ENCODE results near the gene SRRM3.

Gene SRRM3

GRCh38 chr7:76314740-76315139 lies 113.0 kb downstream of the SRRM3 start (continued):
- TF ChIP-seq ZNF639 (tag by site-specific recombination; IDR thresholded peaks at IDR 0.05), result 0 out of 2 replicates have a peak, but pooled peaks have one; percentile 5

GRCh38 chr7:76315364-76315763 lies 113.7 kb downstream of the SRRM3 start:
- Histone ChIP-seq H3K36me3 (ENCODE audit: control insufficient read depth in 2 of 2, insufficient read depth in 1 of 2, low read length in 2 of 2) (no peaks in the 10 kb centered on the region; a peak in 1 of 3 replicates), H3K9me3 (ENCODE audit: control insufficient read depth, insufficient read depth, low read depth, low read length) (no peaks in the 10 kb centered on the region), H3K4me1 (ENCODE audit: control insufficient read depth, insufficient read depth, low read length) (peaks cover 5% of the 10 kb centered on the region; the same call in 1 of the 2 replicates), H3K27ac (ENCODE audit: extremely low read depth, low read depth, low read length) (no peak overlapping the region), H3K4me3 (ENCODE audit: low read depth, low read length) (no peak overlapping the region)
- CTCF ChIA-PET, result interaction anchor here (0.6 to 7.2 kb wide), 9 partner anchors 22 to 445 kb away, joined by 3 to 133 read pairs (median 3); partner anchors contain the start of gene TMEM120A
- peak; percentile 6; the same call in 1 of the 2 replicates for TF ChIP-seq SP2 (tag by site-specific recombination; IDR thresholded peaks at IDR 0.05)
- TF ChIP-seq ZNF544 (tag by site-specific recombination; IDR thresholded peaks at IDR 0.05), result no peak
- POLR2A ChIA-PET, result no interaction called here

- Histone ChIP-seq H3K27ac (ENCODE audit: extremely low read depth, low read depth, low read length) (peak overlapping the region; percentile 48; the same call in 1 of the 2 replicates), H3K4me3 (ENCODE audit: low read depth, low read length) (peak overlapping the region; percentile 37; the same call in 1 of the 2 replicates), H3K9me3 (ENCODE audit: control insufficient read depth, insufficient read depth, low read depth, low read length) (no peaks in the 10 kb centered on the region), H3K36me3 (ENCODE audit: control insufficient read depth in 2 of 2, insufficient read depth in 1 of 2, low read length in 2 of 2) (no peaks in the 10 kb centered on the region; a peak in 1 of 3 replicates), H3K4me1 (ENCODE audit: control insufficient read depth, insufficient read depth, low read length) (peaks cover 5% of the 10 kb centered on the region; the same call in 1 of the 2 replicates)
- ChIA-PET POLR2A (interaction anchor here (0.8 to 2.3 kb wide), 9 partner anchors 8 to 151 kb away, joined by 3 to 24 read pairs (median 7); partner anchors contain the start of gene YWHAG), CTCF (interaction anchor here (0.8 to 7.2 kb wide), 9 partner anchors 10 to 140 kb away, joined by 3 to 133 read pairs (median 4); no protein-coding TSS in a partner anchor)
- TF ChIP-seq KLF17 (tag by site-specific recombination; IDR thresholded peaks at IDR 0.05) (0 out of 2 replicates have a peak, but pooled peaks have one; percentile 18), INSM2 (tag by site-specific recombination; IDR thresholded peaks at IDR 0.05) (no peak)
Observed at GRCh38 chr7:76316984-76317781, 115.5 kb downstream of the SRRM3 start.

GRCh38 chr7:76317782-76318487 lies 116.2 kb downstream of the SRRM3 start:
- ChIA-PET POLR2A (interaction anchor here (0.6 to 2.3 kb wide), 15 partner anchors 9 to 403 kb away, joined by 3 to 24 read pairs (median 4); partner anchors contain the start of gene YWHAG), CTCF (interaction anchor here (0.9 to 7.2 kb wide), 7 partner anchors 12 to 139 kb away, joined by 3 to 133 read pairs (median 4); no protein-coding TSS in a partner anchor)
- peak overlapping the region; percentile 61 for H3K27ac ChIP-seq (ENCODE audit: extremely low read depth, low read depth, low read length)
- H3K4me1 ChIP-seq (ENCODE audit: control insufficient read depth, insufficient read depth, low read length), result peaks cover 5% of the 10 kb centered on the region; the same call in 1 of the 2 replicates
- no peaks in the 10 kb centered on the region; a peak in 1 of 3 replicates for H3K36me3 ChIP-seq (ENCODE audit: control insufficient read depth in 2 of 2, insufficient read depth in 1 of 2, low read length in 2 of 2)
- H3K4me3 ChIP-seq (ENCODE audit: low read depth, low read length), result peak overlapping the region; percentile 55
- no peaks in the 10 kb centered on the region for H3K9me3 ChIP-seq (ENCODE audit: control insufficient read depth, insufficient read depth, low read depth, low read length)
- TF ChIP-seq ZNF311 (tag by site-specific recombination; IDR thresholded peaks at IDR 0.05; ENCODE audit: borderline replicate concordance) (no peak), ZBTB17 (tag by site-specific recombination; IDR thresholded peaks at IDR 0.05) (peak; percentile 44; the same call in 1 of the 2 replicates), ZNF629 (tag by site-specific recombination; IDR thresholded peaks at IDR 0.05) (peak; percentile 53; the same call in 1 of the 2 replicates), ZNF777 (tag by site-specific recombination; IDR thresholded peaks at IDR 0.05; ENCODE audit: borderline replicate concordance) (peak; percentile 98), ZNF692 (tag by site-specific recombination; IDR thresholded peaks at IDR 0.05) (peak; percentile 74), ZNF423 (tag by site-specific recombination; IDR thresholded peaks at IDR 0.05) (no peak), SP3 (tag by site-specific recombination; IDR thresholded peaks at IDR 0.05) (peak; percentile 77), KLF17 (tag by site-specific recombination; IDR thresholded peaks at IDR 0.05) (0 out of 2 replicates have a peak, but pooled peaks have one; percentile 29), ZBTB20 (tag by site-specific recombination; IDR thresholded peaks at IDR 0.05) (peak; percentile 99), MZF1 (tag by site-specific recombination; IDR thresholded peaks at IDR 0.05; ENCODE audit: borderline replicate concordance) (peak; percentile 90; the same call in 1 of the 2 replicates), SP2 (tag by site-specific recombination; IDR thresholded peaks at IDR 0.05) (peak; percentile 96), ZXDB (tag by site-specific recombination; IDR thresholded peaks at IDR 0.05) (peak; percentile 75; the same call in 1 of the 2 replicates), EGR2 (tag by site-specific recombination; IDR thresholded peaks at IDR 0.05; ENCODE audit: low read depth) (peak; percentile 76; the same call in 1 of the 2 replicates), ZNF510 (tag by site-specific recombination; IDR thresholded peaks at IDR 0.05; ENCODE audit: insufficient replicate concordance) (no peak), ZBTB8A (tag by site-specific recombination; IDR thresholded peaks at IDR 0.05) (peak; percentile 90)

All from HEK293 (cell line).